H1 (cell line): Measurements from ENCODE around the gene DCAF8. TPM values are rescaled to one million over a fixed set of nuclear protein-coding genes. Genes with fewer than 3 reads are reported as not detected.

ENCODE experiments used
- CTCF ChIA-PET: fragments of 300-600 bp; sonication (Branson Sonifier 250); formaldehyde crosslinking; loops from one replicate; lab custom pipeline; 2021; ENCODE audit not compliant: partially characterized antibody; lab: Charles Lee
- POLR2A ChIA-PET: fragments of 300-600 bp; sonication (Branson Sonifier 250); formaldehyde crosslinking; loops from one replicate; lab custom pipeline; 2021; ENCODE audit warnings: inconsistent platforms; ENCODE audit not compliant: partially characterized antibody; lab: Charles Lee
- DNase-seq, 2 experiments: peaks; one replicate each; pipeline versions ENCODE4 v3.0.0 to v3.0.0-alpha.2; 2010 to 2022; ENCODE audit warnings: low spot score in 2 of 2, low read depth in 1 of 2, mixed read lengths in 1 of 2
- FAIRE-seq: peaks from 2 replicates; lab custom pipeline; 2011; peaks lifted over from hg19 to GRCh38; lab: Jason Lieb, UNC
- H2AFZ ChIP-seq: 2 replicates; pipeline ENCODE4 v1.8.1; 2012; ENCODE audit warnings: low read length, inconsistent platforms
- H2AK5ac ChIP-seq: 2 replicates; pipeline ENCODE4 v1.6.1; 2013; ENCODE audit warnings: low read depth, low read length
- H2BK120ac ChIP-seq: replicated peaks from 2 replicates; pipeline ENCODE3; 2013; ENCODE audit warnings: low read depth, low read length, inconsistent platforms
- H2BK12ac ChIP-seq: 2 replicates; pipeline ENCODE4 v1.6.1; 2013; ENCODE audit warnings: low read depth, low read length
- H2BK15ac ChIP-seq: 2 replicates; pipeline ENCODE4 v1.6.1; 2013; ENCODE audit warnings: low read length
- H2BK20ac ChIP-seq: 2 replicates; pipeline ENCODE4 v1.6.1; 2013; ENCODE audit warnings: low read length
- H2BK5ac ChIP-seq: 2 replicates; pipeline ENCODE4 v1.6.1; 2013; ENCODE audit warnings: low read depth, low read length
- H3K14ac ChIP-seq: 2 replicates; pipeline ENCODE4 v1.6.1; 2013; ENCODE audit warnings: inconsistent platforms; ENCODE audit not compliant: insufficient read length
- H3K18ac ChIP-seq: 2 replicates; pipeline ENCODE4 v1.6.1; 2013; ENCODE audit warnings: low read length; ENCODE audit errors: extremely low read depth
- H3K23ac ChIP-seq: 2 replicates; pipeline ENCODE4 v1.6.1; 2013; ENCODE audit warnings: inconsistent platforms; ENCODE audit not compliant: insufficient read length
- H3K23me2 ChIP-seq: 2 replicates; pipeline ENCODE4 v1.6.1; 2013; ENCODE audit warnings: low read depth, low read length
- H3K27ac ChIP-seq: 2 replicates; pipeline ENCODE4 v1.6.1; 2011; ENCODE audit warnings: low read depth, low read length, inconsistent platforms
- H3K27me3 ChIP-seq, 4 experiments: replicated peaks in 1 of 4; 1 replicate in 1 of 4; 2 replicates in 3 of 4; pipeline versions ENCODE4 v1.6.1 to v1.8.1; 2011 to 2013; ENCODE audit warnings: low read length in 3 of 4, mild to moderate bottlenecking in 3 of 4, inconsistent platforms in 2 of 4, mixed read lengths in 2 of 4, moderate library complexity in 1 of 4; ENCODE audit not compliant: control insufficient read depth in 3 of 4, insufficient read depth in 3 of 4; ENCODE audit errors: extremely low read depth in 1 of 4
- H3K36me3 ChIP-seq, 4 experiments: 2 replicates each; pipeline versions ENCODE4 v1.6.1 to v1.8.1; 2011 to 2013; ENCODE audit warnings: mild to moderate bottlenecking in 4 of 4, low read length in 3 of 4, moderate library complexity in 2 of 4, control low read depth in 1 of 4, inconsistent platforms in 1 of 4; ENCODE audit not compliant: insufficient read depth in 4 of 4, control insufficient read depth in 2 of 4
- H3K4ac ChIP-seq: replicated peaks from 2 replicates; pipeline ENCODE3; 2013; ENCODE audit warnings: low read length, low read depth, mixed read lengths, inconsistent platforms; ENCODE audit not compliant: insufficient read length
- H3K4me1 ChIP-seq, 4 experiments: replicated peaks in 1 of 4; 1 replicate in 1 of 4; 2 replicates in 3 of 4; pipeline versions ENCODE4 v1.6.1 to v1.8.1; 2011 to 2013; ENCODE audit warnings: low read length in 3 of 4, inconsistent platforms in 2 of 4, mixed read lengths in 1 of 4; ENCODE audit not compliant: insufficient read depth in 4 of 4, control insufficient read depth in 3 of 4
- H3K4me2 ChIP-seq, 2 experiments: 2 replicates each; pipeline versions ENCODE4 v1.6.1 to v1.8.1; 2011 to 2013; ENCODE audit warnings: low read depth in 2 of 2, low read length in 2 of 2, control low read depth in 1 of 2, inconsistent platforms in 1 of 2, mild to moderate bottlenecking in 1 of 2; ENCODE audit not compliant: insufficient read depth in 1 of 2
- H3K4me3 ChIP-seq, 4 experiments: fragments of 200-600, 300-600 bp in 1 of 4; sonication (generic), shearing (Covaris generic), sonication (Bioruptor Twin) in 1 of 4; 2 replicates each; pipeline versions ENCODE4 v1.5.1 to v1.8.1; 2011 to 2016; ENCODE audit warnings: low read length in 4 of 4, low read depth in 3 of 4, control low read depth in 2 of 4, inconsistent platforms in 2 of 4, mild to moderate bottlenecking in 2 of 4, mixed read lengths in 1 of 4, moderate library complexity in 1 of 4; ENCODE audit not compliant: insufficient read depth in 2 of 4; ENCODE audit errors: extremely low read depth in 1 of 4
- H3K56ac ChIP-seq: replicated peaks from 2 replicates; pipeline ENCODE3; 2013; ENCODE audit warnings: low read depth, mild to moderate bottlenecking, mixed read lengths, low read length, inconsistent platforms; ENCODE audit not compliant: insufficient read length
- H3K79me1 ChIP-seq: 2 replicates; pipeline ENCODE4 v1.6.1; 2013; ENCODE audit warnings: low read depth, low read length, control low read depth
- H3K79me2 ChIP-seq, 2 experiments: 2 replicates each; pipeline versions ENCODE4 v1.6.1 to v1.8.1; 2012 to 2013; ENCODE audit warnings: low read length in 2 of 2, mild to moderate bottlenecking in 2 of 2, inconsistent platforms in 1 of 2; ENCODE audit not compliant: insufficient read depth in 2 of 2, control insufficient read depth in 1 of 2
- H3K9ac ChIP-seq, 4 experiments: replicated peaks in 1 of 4; 1 replicate in 1 of 4; 2 replicates in 3 of 4; pipeline versions ENCODE4 v1.6.1 to v1.8.1; 2011 to 2013; ENCODE audit warnings: low read depth in 3 of 4, low read length in 3 of 4, control low read depth in 2 of 4, mild to moderate bottlenecking in 2 of 4, moderate library complexity in 2 of 4, inconsistent platforms in 1 of 4; ENCODE audit errors: extremely low read depth in 1 of 4
- H3K9me3 ChIP-seq, 2 experiments: 2 replicates each; pipeline versions ENCODE4 v1.6.1 to v1.8.1; 2012 to 2013; ENCODE audit warnings: mild to moderate bottlenecking in 2 of 2, moderate library complexity in 2 of 2, control low read depth in 1 of 2, inconsistent platforms in 1 of 2, low read depth in 1 of 2, low read length in 1 of 2, mixed read lengths in 1 of 2; ENCODE audit not compliant: insufficient read depth in 2 of 2
- H4K20me1 ChIP-seq, 2 experiments: replicated peaks in 1 of 2; 2 replicates each; pipeline versions ENCODE3 to v1.8.1; 2011 to 2013; ENCODE audit warnings: inconsistent platforms in 2 of 2, low read length in 2 of 2, mild to moderate bottlenecking in 1 of 2; ENCODE audit not compliant: insufficient read depth in 2 of 2, control insufficient read depth in 1 of 2
- H4K5ac ChIP-seq: 2 replicates; pipeline ENCODE4 v1.6.1; 2013; ENCODE audit warnings: low read length, low read depth, mixed read lengths, inconsistent platforms; ENCODE audit not compliant: insufficient read length
- H4K8ac ChIP-seq: 2 replicates; pipeline ENCODE4 v1.8.0; 2013; ENCODE audit warnings: mild to moderate bottlenecking, moderate library complexity, low read length, inconsistent platforms; ENCODE audit not compliant: insufficient read depth; ENCODE audit errors: extremely low read depth
- H4K91ac ChIP-seq: replicated peaks from 2 replicates; pipeline ENCODE3; 2013; ENCODE audit warnings: low read length, mixed read lengths, inconsistent platforms; ENCODE audit not compliant: insufficient read length
- BACH1 ChIP-seq: IDR thresholded peaks from 2 replicates; pipeline ENCODE4 v1.6.1; 2012; ENCODE audit warnings: low read length, improper control_type of control experiment
- BRCA1 ChIP-seq: IDR thresholded peaks from 2 replicates; pipeline ENCODE4 v1.6.1; 2012; ENCODE audit warnings: low read depth, low read length, improper control_type of control experiment
- CBX8 ChIP-seq: fragments of 300-800, 300-1000 bp; sonication (generic); IDR thresholded peaks from 2 replicates; pipeline ENCODE4 v1.7.1; 2016; ENCODE audit warnings: low read depth, low read length, borderline replicate concordance
- CHD2 ChIP-seq: IDR thresholded peaks from 2 replicates; pipeline ENCODE4 v1.6.1; 2012; ENCODE audit warnings: low read length, improper control_type of control experiment
- FOSL1 ChIP-seq: IDR thresholded peaks from 2 replicates; pipeline ENCODE4 v1.6.1; 2011; ENCODE audit warnings: mild to moderate bottlenecking, low read depth, low read length, moderate library complexity; ENCODE audit not compliant: insufficient read depth
- GTF2F1 ChIP-seq: IDR thresholded peaks from 2 replicates; pipeline ENCODE4 v1.6.1; 2012; ENCODE audit warnings: low read depth, low read length, improper control_type of control experiment, borderline replicate concordance
- HDAC6 ChIP-seq: IDR thresholded peaks from one replicate; pipeline ENCODE4 v1.7.1; 2012; ENCODE audit warnings: low read depth, mild to moderate bottlenecking, inconsistent platforms, low read length, moderate library complexity
- KDM1A ChIP-seq: fragments of 200-600, 300-600 bp; sonication (generic); IDR thresholded peaks from 2 replicates; pipeline ENCODE4 v1.7.1; 2016; ENCODE audit warnings: mild to moderate bottlenecking, low read length, borderline replicate concordance
- POU5F1 ChIP-seq: IDR thresholded peaks from 2 replicates; pipeline ENCODE4 v1.6.1; 2011; ENCODE audit warnings: low read depth, mild to moderate bottlenecking, low read length, moderate library complexity
- RBBP5 ChIP-seq: IDR thresholded peaks from 2 replicates; pipeline ENCODE4 v1.7.1; 2012; ENCODE audit warnings: low read depth, mild to moderate bottlenecking, inconsistent platforms, low read length, moderate library complexity, borderline replicate concordance
- SIX5 ChIP-seq: IDR thresholded peaks from 2 replicates; pipeline ENCODE4 v1.6.1; 2011; ENCODE audit warnings: mild to moderate bottlenecking, low read depth, low read length
- SP4 ChIP-seq: IDR thresholded peaks from 2 replicates; pipeline ENCODE4 v1.6.1; 2012; ENCODE audit warnings: low read length, inconsistent platforms
- TAF7 ChIP-seq: optimal IDR thresholded peaks from 2 replicates; pipeline ENCODE3; 2011; ENCODE audit warnings: low read depth, mild to moderate bottlenecking, inconsistent platforms, low read length, moderate library complexity, borderline replicate concordance
- ZNF274 ChIP-seq: IDR thresholded peaks from 2 replicates; pipeline ENCODE4 v1.7.0; 2012; ENCODE audit warnings: low read length, borderline replicate concordance; ENCODE audit errors: extremely low read depth
- WGBS, 2 experiments: shearing (Covaris generic) in 1 of 2; methylation state at CpG; one replicate each; pipeline versions ENCODE4 v1.1.6 to v1.1.7; 2013 to 2015; ENCODE audit warnings: low lambda C conversion rate in 2 of 2, mixed read lengths in 2 of 2, inconsistent platforms in 1 of 2, low coverage in 1 of 2, missing lambda C conversion rate in 1 of 2; ENCODE audit not compliant: insufficient replicate concordance in 2 of 2, insufficient coverage in 1 of 2, insufficient read length in 1 of 2; ENCODE audit errors: extremely low coverage in 1 of 2, missing lambda C conversion rate in 1 of 2; 5-methylcytosine and 5-hydroxymethylcytosine counted together
- polyA plus RNA-seq, 7 experiments: library from polyadenylated mRNA; depleted of rRNA in 3 of 7; stranded (reverse) in 5 of 7; unstranded in 2 of 7; fragments of >200 nt in 5 of 7; fragments of 200-250 nt in 2 of 7; gene quantifications; 1 replicate in 5 of 7; 2 replicates in 1 of 7; 4 replicates in 1 of 7; pipeline versions ENCODE4 v1.2.1 to v1.2.3, GENCODE V29; 2011 to 2013; ENCODE audit warnings: missing spikeins in 2 of 7, mixed read lengths in 2 of 7
- total RNA-seq: library from RNA; stranded (reverse); fragmentation: NEBNext Ultra II Directional; extraction: Animal tissue kit (Norgen Biotek cat#: 25700); gene quantifications from 2 replicates; pipeline ENCODE4 v1.2.1, GENCODE V29; 2021

The DCAF8 gene
- total and polyA plus RNA-seq, 2 of the 8 experiments (the other 6 are each of a cell fraction or from before 2014, with no cell fraction given) = 68.2 to 110 TPM

GRCh38 chr1:160285506-160285905, 23.2 kb upstream of the DCAF8 start:
- Histone ChIP-seq H3K9ac (no peak overlapping the region), H2AFZ (no peak overlapping the region), H3K23ac (no peak overlapping the region), H3K4me2 (peak overlapping the region; percentile 82; a peak in 2 of 4 replicates), H4K91ac (no peak overlapping the region), H2BK20ac (no peak overlapping the region), H3K23me2 (peaks cover 6% of the 10 kb centered on the region; the same call in 1 of the 2 replicates), H3K56ac (no peak overlapping the region), H2BK12ac (no peak overlapping the region), H2BK120ac (no peak overlapping the region), H3K4me1 (peaks cover 5 to 6% (median 5%) of the 10 kb centered on the region in 4 experiments; a peak in 6 of 7 replicates), H3K4me3 (peak overlapping the region; percentile 7 to 98 (median 90); a peak in 4 of 8 replicates), H2BK15ac (no peak overlapping the region), H3K36me3 (peaks cover 19 to 37% (median 32%) of the 10 kb centered on the region in 4 experiments), H3K27me3 (no peaks in the 10 kb centered on the region), H3K14ac (no peak overlapping the region), H2AK5ac (no peak overlapping the region), H3K79me1 (peaks cover 3% of the 10 kb centered on the region; the same call in 1 of the 2 replicates), H3K9me3 (no peaks in the 10 kb centered on the region), H3K79me2 (peaks cover 0 to 15% of the 10 kb centered on the region in 2 experiments; a peak in 2 of 4 replicates), H3K18ac (no peak overlapping the region), H3K4ac (no peak overlapping the region), H3K27ac (no peak overlapping the region), H4K5ac (no peak overlapping the region), H2BK5ac (no peak overlapping the region), H4K20me1 (peaks cover 0 to 3% of the 10 kb centered on the region in 2 experiments), H4K8ac (no peak overlapping the region)
- POLR2A ChIA-PET = interaction anchor here (0.6 to 7.2 kb wide), 16 partner anchors 9 to 169 kb away, joined by 3 to 79 read pairs (median 6); partner anchors contain the start of genes ATP1A2 and DCAF8
- FAIRE-seq (no peak), DNase-seq (no peak)
- CTCF ChIA-PET = interaction anchor here (0.9 to 1.5 kb wide), 7 partner anchors 9 to 124 kb away, joined by 3 to 7 read pairs (median 3); no protein-coding TSS in a partner anchor
- WGBS, 2 experiments = 91 to 100% methylated on average over 1 to 23 of the region's 23 CpGs
- TF ChIP-seq BRCA1 = no peak
- no peak for TF ChIP-seq POU5F1
- no peak for TF ChIP-seq ZNF274
- no peak for TF ChIP-seq RBBP5
- no peak for TF ChIP-seq KDM1A
- no peak for TF ChIP-seq TAF7
- TF ChIP-seq CBX8 = no peak
- no peak for TF ChIP-seq HDAC6
- TF ChIP-seq CHD2 = no peak
- TF ChIP-seq SIX5 = no peak
- no peak for TF ChIP-seq BACH1
- no peak for TF ChIP-seq FOSL1
- no peak for TF ChIP-seq SP4
- no peak for TF ChIP-seq GTF2F1
